ENCODE measurements around the gene RPL12. TPM values are rescaled to one million over a fixed set of nuclear protein-coding genes. Genes with fewer than 3 reads are reported as not detected.

The RPL12 gene
- total and polyA plus RNA-seq, 2 of the 13 experiments (the other 11 are each of a cell fraction or from before 2014, with no cell fraction given) = 1,551 to 2,590 TPM

- Histone ChIP-seq H3K9ac (ENCODE audit: insufficient read depth, low read depth, low read length) (no peak overlapping the region), H3K79me2 (ENCODE audit: insufficient read depth, low read length) (peaks cover 2% of the 10 kb centered on the region), H3K36me3 (replicated peaks in 1 of 2; ENCODE audit: control insufficient read depth in 1 of 2, insufficient read depth in 2 of 2, low read length in 2 of 2) (peaks cover 16 to 38% of the 10 kb centered on the region in 2 experiments; a peak in 4 of 5 replicates), H4K20me1 (ENCODE audit: insufficient read depth, low read length) (no peaks in the 10 kb centered on the region), H3K27me3 (ENCODE audit: control insufficient read depth in 1 of 2, insufficient read depth in 2 of 2, low read length in 2 of 2) (no peaks in the 10 kb centered on the region), H3K4me1 (ENCODE audit: insufficient read depth, low read length) (peaks cover 10% of the 10 kb centered on the region), H3K27ac (ENCODE audit: extremely low read length, insufficient read depth, low read length) (no peak overlapping the region), H3K4me3 (replicated peaks in 1 of 3; ENCODE audit: insufficient read depth in 1 of 3, low read depth in 2 of 3, low read length in 3 of 3) (no peak overlapping the region), H3K4me2 (ENCODE audit: low read depth, low read length) (no peak overlapping the region), H2AFZ (ENCODE audit: low read length) (no peak overlapping the region), H3K9me3 (ENCODE audit: low read length) (no peaks in the 10 kb centered on the region)
- DNase-seq (ENCODE audit: low spot score) = no peak
- FAIRE-seq = no peak
- CTCF ChIA-PET (ENCODE audit: low intra/inter-chr PET ratio, low total read pairs) = no interaction called here
- in situ Hi-C loops (cut with HindIII; ENCODE audit: extremely low pct_ligation_motif_present, low pct_unique_long_range_greater_than_20kb) = no loop called here
- POLR2A ChIA-PET = no interaction called here
- ATAC-seq = no peak
- WGBS (ENCODE audit: low lambda C conversion rate) = 99% methylated on average over 16 of the region's 17 CpGs
- intact Hi-C loops (cut with micrococcal nuclease; ENCODE audit: unreplicated experiment) = no loop called here
- TF ChIP-seq CEBPB (IDR thresholded peaks at IDR 0.05; ENCODE audit: borderline replicate concordance, low read depth, low read length) (no peak), ZNF570 (CRISPR knock-in tag; IDR thresholded peaks at IDR 0.05; ENCODE audit: borderline replicate concordance) (no peak), JUND (CRISPR knock-in tag; IDR thresholded peaks at IDR 0.05) (no peak), TRAFD1 (CRISPR knock-in tag; IDR thresholded peaks at IDR 0.05; ENCODE audit: borderline replicate concordance) (no peak), ZNF75D (CRISPR knock-in tag; IDR thresholded peaks at IDR 0.05; ENCODE audit: borderline replicate concordance) (no peak), HOXD1 (CRISPR knock-in tag; IDR thresholded peaks at IDR 0.05) (no peak), CSRNP1 (CRISPR knock-in tag; IDR thresholded peaks at IDR 0.05) (no peak), SMC3 (IDR thresholded peaks at IDR 0.05; ENCODE audit: low read length) (no peak), IKZF5 (CRISPR knock-in tag; IDR thresholded peaks at IDR 0.05) (no peak), ATF1 (CRISPR knock-in tag; IDR thresholded peaks at IDR 0.05) (no peak)
- no TSS peak for BruUV-seq (replicated peaks)
Measured at GRCh38 chr9:127457191-127457878, 6.1 kb upstream of the RPL12 start.

Measured in HepG2 (cell line).